ENCODE measurements around the gene SH3BGRL3. TPM values are rescaled to one million over a fixed set of nuclear protein-coding genes. Genes with fewer than 3 reads are reported as not detected.
"Not testable (repeated sequence)": the region's sequence is repeated elsewhere in the genome, so short reads cannot be mapped to it uniquely, and the experiment has no call there.

The SH3BGRL3 gene
- total RNA-seq, 1 donor from 2014 or later = 11.8 TPM

GRCh38 chr1:26307966-26308899, 28.3 kb downstream of the SH3BGRL3 start:
- not testable (repeated sequence) for FAIRE-seq; DNase-seq (ENCODE audit: low spot score in 2 of 2)

GRCh38 chr1:26314501-26314900, 34.6 kb downstream of the SH3BGRL3 start:
- DNase-seq (ENCODE audit: low spot score in 2 of 2) = no peak
- no peak for FAIRE-seq

- DNase-seq (ENCODE audit: low spot score in 2 of 2) (no peak), FAIRE-seq (no peak)
Measured at GRCh38 chr1:26315874-26316850, 36.3 kb downstream of the SH3BGRL3 start.

GRCh38 chr1:26317146-26317545, 37.3 kb downstream of the SH3BGRL3 start:
- no peak for FAIRE-seq

GRCh38 chr1:26317612-26318337, 37.9 kb downstream of the SH3BGRL3 start, which contains the start of gene CD52:
CD52 (plus strand) TSS chr1:26317958; CDS start chr1:26318018, 60 bp downstream.
- FAIRE-seq = no peak
- DNase-seq (ENCODE audit: low spot score in 2 of 2) = no peak

More at GRCh38 chr1:26317146-26317545, 37.3 kb downstream of the SH3BGRL3 start:
- DNase-seq (ENCODE audit: low spot score in 2 of 2) = no peak

GRCh38 chr1:26318338-26319064, 38.6 kb downstream of the SH3BGRL3 start:
- no peak for DNase-seq (ENCODE audit: low spot score in 2 of 2)

GRCh38 chr1:26320896-26321295, 41.0 kb downstream of the SH3BGRL3 start:
- no peak for DNase-seq (ENCODE audit: low spot score in 2 of 2)

More at GRCh38 chr1:26318338-26319064, 38.6 kb downstream of the SH3BGRL3 start:
- FAIRE-seq = no peak

GRCh38 chr1:26321315-26322041, 41.6 kb downstream of the SH3BGRL3 start:
- peak; percentile 17 for FAIRE-seq
- DNase-seq (ENCODE audit: low spot score in 2 of 2) = peak; percentile 66 to 88

More at GRCh38 chr1:26320896-26321295, 41.0 kb downstream of the SH3BGRL3 start:
- no peak for FAIRE-seq

- no peak for FAIRE-seq
- no peak for DNase-seq (ENCODE audit: low spot score in 2 of 2)
Measured at GRCh38 chr1:26322042-26322331, 42.1 kb downstream of the SH3BGRL3 start.

GRCh38 chr1:26323382-26323781, 43.5 kb downstream of the SH3BGRL3 start:
- no peak for DNase-seq (ENCODE audit: low spot score in 2 of 2)
- FAIRE-seq = no peak

GRCh38 chr1:26324550-26324949, 44.7 kb downstream of the SH3BGRL3 start:
- FAIRE-seq = no peak

GRCh38 chr1:26327956-26328362, 48.1 kb downstream of the SH3BGRL3 start:
- FAIRE-seq = no peak
- no peak for DNase-seq (ENCODE audit: low spot score in 2 of 2)

More at GRCh38 chr1:26324550-26324949, 44.7 kb downstream of the SH3BGRL3 start:
- DNase-seq (ENCODE audit: low spot score in 2 of 2) = no peak

GRCh38 chr1:26328597-26328996, 48.7 kb downstream of the SH3BGRL3 start:
- FAIRE-seq (no peak), DNase-seq (ENCODE audit: low spot score in 2 of 2) (no peak)

- not testable (repeated sequence) for DNase-seq (ENCODE audit: low spot score in 2 of 2); FAIRE-seq
Measured at GRCh38 chr1:26329380-26329779, 49.5 kb downstream of the SH3BGRL3 start.

- DNase-seq (ENCODE audit: low spot score in 2 of 2) = no peak
- no peak for FAIRE-seq
Measured at GRCh38 chr1:26330276-26330675, 50.4 kb downstream of the SH3BGRL3 start.
